DMS 273 treated with DMSO at 0.1 percent for 48 hours (cell line): ENCODE data around the gene EMID1.
A peak's percentile ranks its signal among the peaks of the same experiment; 100 is the strongest.

ENCODE experiments used
- DNase-seq: peaks from one replicate; lab custom pipeline; 2025; lab: John Stamatoyannopoulos, UW

Gene EMID1

DNA sequence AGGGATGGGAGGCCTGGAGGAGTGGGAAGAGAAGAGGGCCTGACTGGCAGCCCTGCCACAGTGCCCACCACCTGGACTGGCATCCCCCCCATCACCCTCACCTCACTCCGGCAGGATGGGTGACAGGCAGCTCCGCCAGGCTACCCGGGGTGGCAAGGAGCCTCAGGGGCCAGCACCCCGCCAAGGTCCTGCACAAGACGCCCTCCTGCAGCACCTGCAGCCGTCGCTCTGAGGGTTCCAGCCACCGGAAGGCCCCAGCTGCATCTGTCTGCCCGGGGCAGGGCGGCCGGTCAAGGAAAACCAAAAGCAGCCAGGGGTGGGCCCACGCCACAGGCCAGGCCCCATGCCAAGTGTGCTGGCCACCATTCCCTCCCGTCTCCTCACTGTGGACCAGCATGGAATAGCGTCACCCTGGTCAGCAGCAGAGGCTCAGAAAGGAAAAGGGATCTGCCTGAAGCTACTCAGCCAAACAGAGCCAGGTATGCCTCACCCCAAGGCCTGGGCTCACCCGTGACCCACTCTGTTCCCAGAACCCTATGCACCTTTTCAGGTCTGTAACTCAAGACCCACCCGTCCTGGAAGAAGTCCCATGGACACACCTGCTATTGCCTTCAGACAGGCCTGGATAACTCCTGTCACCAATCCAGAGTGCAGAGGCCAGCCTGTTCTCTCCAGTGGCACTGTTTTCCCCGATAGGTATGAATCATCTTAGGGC is 55.1 kb downstream of the EMID1 start:
- DNase-seq = no peak

DNA sequence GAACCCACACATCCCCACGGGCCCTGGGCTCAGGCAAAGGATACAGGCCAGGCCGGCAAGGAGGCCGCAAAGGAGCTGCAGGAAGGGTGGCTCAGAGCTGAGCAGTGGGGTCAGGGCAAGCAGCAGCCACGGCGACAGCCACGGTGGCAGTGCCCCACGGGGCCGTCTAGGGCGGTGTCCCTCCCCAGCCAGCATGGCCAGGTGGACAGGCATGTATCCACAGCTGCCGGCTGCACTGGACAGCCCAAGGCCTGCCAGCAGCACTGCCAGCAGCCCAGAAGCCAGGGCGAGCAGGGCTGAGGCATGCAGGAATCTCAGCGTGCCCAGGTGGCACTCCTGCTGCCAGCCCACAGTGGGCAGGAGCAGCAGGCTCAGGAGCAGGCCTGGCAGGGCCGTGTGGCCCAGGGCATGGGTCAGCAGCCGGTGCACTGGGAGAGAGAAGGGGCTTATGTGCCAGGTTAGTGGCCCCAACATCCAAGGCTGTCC is 58.1 kb downstream of the EMID1 start:
- no peak for DNase-seq

DNA sequence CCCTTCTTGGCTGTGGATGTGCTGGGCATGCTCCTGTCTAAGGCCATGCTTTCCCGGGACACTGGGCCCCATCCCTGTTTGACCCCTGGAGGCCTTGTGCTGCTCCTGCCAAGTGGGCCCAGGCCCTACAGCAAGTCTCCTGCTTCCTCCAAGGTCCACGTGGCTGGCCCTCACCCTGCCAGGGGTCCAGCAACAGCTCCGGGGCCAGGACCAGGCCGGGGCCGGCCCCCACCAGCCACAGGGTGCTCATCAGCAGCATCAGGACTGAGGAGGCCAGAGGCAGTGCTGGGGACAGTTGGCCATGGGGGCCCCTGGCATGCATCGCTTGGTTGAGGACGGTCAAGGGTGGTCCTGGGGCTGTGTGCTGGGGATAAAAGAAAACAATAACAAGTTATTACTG is 59.6 kb downstream of the EMID1 start:
- DNase-seq = no peak

DNA sequence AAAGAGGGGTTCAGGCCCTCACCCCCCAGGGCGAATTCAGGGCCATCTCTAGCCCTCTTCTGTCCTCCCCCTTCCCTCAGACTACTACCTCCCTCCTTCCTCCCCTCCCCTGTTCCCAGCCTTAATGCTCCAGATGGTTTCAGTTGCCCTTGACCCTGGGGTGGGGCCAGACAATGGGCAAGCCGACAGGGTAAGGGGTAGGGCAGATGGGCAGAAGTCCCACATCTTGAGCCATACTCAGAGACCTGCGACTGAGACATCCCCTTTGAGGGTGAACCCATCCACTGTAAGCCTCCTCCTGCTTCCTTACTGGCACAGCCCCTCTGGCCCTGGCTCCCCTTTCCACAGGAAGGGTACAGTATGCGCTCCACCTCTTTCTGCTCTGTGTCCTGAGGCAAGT is 60.2 kb downstream of the EMID1 start:
- no peak for DNase-seq

DNA sequence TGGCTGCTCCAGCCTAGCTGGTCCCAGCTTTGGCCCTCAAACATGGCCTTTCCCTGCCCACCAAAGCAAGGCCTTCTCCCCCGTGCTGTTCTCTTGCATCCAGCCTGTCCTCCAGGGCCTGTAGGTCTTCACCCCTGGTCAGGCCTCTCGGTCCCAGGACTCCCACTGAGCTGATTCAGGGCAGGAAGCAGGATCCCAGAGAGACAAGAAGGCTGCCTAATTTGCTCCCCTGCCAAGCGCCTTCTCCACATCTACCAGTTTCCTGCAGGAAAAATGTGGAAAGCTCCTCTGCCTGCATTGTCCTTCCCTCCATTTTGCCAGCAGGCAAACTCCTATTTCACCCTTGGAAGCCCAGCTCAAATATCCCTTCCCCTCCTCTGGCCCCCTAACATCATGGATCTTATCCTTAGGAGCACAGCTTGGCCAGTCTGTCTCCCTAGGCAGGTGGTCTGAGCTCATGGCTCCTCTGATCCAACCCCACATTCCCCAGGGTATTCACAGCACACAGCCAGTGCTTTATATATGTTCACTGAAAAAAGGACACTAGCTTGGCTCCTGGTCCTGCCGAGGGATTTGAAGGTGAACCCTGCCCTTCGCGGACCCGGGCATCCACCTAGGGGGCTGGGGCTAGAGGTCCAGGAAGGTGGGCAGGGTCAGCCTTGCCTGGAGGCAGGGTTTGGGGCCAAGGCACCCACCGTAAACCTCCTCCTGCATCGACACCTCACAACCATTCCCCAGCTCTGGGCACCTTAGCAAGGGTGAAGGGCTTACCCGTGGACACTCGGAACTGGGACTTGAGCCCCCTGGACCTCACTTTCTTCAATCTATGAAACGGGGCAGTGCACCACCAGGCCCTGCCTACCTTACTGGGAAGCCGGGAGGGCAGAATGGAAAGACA is 61.1 kb downstream of the EMID1 start:
- DNase-seq = no peak

DNA sequence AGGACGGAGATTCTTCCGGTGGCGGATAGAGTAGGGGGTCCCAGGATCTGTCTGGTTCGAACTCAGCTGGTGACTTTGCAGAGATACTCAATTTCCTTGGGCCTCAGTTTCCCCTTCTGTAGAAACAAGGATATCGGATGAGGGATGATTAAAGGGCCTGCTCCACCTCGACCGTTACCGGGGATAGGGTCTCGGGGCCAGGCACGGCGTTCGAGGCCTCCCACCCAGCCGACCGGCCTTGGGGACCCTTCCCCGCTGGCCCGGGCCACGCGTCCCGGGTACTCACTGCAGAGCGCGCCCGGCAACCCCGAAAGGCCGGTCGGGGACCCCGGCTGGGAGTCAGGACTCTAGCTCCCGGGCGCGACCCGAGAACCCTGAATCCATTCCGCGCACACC is 61.8 kb downstream of the EMID1 start:
- no peak for DNase-seq

DNA sequence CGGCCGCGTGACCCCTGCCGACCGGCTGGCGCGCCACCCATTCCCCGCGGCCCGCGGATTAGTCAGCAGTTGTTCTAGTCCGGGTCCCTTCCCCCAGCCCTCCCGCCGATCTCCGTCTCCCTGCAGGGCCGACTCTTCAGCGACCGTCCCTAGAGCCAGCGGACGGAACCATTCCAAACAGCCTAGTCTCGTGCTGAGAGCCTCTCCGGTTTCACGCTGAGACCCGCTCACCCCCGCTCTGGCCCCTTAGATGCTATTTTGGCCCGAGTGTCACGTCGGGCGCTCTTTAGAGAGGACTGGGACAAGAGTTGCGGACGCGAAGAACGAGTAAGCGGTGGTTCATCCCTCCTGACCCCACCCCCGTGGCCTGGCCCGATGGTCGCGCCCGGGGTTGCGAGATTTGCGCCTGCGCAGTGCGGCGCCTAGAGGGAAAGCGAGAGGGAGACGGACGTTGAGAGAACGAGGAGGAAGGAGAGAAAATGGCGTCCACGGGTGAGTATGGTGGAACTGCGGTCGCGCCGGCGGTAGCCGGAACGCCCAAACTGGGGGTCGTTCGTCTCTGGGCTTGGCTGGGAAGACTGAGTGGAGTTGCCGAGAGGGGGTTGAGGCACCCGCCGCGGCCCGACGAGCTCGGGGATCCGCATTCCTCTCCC is 62.3 kb downstream of the EMID1 start, which contains the start of the genes EWSR1 and RHBDD3:
Gene EWSR1, plus strand, starts transcription at position 411 of the 653 bp plus-strand sequence. Its CDS starts 69 bp downstream, at position 480.
Gene RHBDD3, minus strand, starts transcription at position 124 of the 653 bp plus-strand sequence. CDS start 2,355 bp downstream, outside the sequence.
- peak; percentile 77 for DNase-seq

DNA sequence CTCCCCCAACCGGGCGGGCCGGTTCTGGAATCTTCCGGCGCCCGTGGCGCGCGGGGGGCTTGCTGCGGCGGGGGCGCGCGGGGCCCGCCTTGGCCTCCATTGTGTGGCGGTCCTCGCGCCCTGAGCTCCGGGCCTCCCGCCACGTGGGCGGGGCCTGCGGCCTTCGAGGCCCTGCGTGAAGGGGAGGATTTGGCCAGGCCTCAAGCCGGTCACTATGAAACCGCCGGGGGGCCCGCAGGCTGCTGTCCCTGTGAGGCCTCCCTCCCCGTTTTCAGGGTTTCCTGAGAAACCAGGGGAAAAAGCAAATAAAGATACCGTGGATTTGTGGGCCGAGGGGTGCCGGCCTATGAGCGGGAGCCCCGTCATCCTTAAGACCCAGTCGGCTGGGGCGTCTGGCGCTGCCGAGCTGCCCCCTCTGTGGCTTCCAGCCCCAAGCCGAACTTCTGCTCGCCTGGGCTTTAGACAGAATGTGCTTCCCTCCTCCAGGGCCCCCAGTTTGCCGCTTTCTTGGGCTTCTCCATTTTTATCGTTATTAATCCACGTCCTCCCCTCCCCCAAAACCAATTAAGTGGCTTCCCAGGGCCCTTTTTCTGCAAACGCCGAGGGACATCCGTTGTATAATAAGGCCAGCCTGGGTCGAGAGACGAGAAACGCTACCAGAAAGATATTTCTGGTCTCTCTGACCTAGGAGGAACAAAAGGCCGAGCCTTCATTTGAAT is 63.0 kb downstream of the EMID1 start:
- no peak for DNase-seq

DNA sequence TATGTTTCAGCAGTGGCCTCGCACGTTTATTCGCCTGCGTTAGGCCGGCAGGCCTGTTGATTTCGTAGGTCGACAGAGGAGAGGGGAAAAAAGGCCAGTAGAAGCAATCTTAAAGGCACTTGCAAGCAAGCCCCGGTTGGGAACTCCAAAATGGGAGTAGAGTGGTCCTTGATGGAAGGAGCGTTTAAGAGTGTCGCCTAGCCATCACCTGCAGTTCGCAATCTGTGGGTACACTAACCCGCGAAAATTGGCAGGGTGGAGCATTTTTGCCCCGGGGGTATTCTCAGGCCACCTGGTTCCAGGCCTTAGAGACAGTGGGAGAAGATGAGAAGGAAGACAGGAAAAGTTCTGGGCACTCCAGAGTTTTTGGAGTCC is 63.5 kb downstream of the EMID1 start:
- no peak for DNase-seq

DNA sequence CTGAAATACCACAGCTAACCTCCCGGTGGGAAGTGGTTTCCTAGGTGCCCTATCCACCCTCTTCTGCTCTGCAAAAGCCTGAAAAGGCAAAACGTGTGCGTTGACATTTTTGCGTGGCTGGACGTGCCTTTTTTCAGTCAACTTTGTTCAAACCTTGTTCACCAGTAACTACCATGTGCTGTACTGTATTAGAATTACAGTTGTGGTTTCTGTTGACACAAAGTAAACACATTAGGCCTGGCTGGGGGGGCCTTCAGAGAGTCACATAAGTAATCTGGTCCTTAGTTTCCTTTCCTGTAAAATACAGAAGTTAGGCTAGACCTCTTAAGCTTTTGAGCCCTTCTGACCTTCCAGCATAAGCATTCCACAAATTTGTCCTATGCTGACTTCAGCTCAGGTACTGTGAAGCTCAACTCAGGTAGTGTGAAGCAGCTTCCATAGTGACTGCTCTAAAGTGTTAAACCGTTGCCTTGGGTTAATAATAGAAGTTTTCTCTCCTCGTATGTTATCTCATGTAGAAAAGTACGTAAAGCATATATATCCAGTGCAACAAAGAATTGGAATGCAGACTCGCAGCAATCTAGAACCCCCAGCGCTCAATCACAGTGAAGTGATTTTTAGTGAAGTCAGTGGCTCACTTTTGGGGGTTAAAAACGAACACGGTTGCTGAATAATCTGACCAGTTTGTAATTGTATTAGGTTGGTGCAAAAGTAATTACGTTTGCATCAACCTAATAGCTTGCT is 64.2 kb downstream of the EMID1 start:
- no peak for DNase-seq

DNA sequence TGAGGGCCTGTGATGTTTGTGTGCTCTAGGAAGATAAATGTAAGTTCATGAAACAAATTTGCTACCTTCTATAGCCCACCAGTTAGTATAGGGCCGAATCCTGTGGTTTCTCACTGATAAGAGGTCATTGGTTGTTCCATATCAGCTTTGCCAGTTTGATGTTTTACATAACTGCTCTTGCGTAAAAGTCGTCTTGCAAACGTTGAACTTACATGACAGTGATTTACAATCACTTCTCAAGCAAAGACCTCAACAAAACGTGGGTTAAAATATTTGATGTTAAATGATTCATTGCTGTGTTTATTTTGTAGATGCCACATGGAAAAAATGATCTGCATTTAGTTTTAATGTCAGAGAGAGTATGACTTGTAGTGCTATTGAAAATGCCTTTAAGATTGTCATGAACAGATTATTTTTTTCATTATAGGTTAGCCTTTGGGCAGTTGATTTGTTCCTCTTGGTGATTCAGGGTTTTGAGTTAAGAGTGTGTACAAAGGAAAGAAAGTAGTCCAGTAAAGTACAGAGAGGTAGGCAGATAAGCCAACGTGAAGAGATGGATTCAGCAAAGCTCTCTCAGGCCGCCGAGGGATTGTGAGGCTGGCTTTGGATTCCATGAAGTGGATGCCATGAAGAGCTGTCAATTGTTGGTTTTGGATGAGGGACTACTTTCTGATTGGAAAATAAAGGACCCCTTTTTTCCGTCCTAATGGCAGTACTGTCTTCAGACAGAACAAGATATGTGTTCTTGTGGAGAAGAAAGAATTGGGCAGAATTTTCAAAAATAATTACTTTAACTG is 65.0 kb downstream of the EMID1 start:
- no peak for DNase-seq

DNA sequence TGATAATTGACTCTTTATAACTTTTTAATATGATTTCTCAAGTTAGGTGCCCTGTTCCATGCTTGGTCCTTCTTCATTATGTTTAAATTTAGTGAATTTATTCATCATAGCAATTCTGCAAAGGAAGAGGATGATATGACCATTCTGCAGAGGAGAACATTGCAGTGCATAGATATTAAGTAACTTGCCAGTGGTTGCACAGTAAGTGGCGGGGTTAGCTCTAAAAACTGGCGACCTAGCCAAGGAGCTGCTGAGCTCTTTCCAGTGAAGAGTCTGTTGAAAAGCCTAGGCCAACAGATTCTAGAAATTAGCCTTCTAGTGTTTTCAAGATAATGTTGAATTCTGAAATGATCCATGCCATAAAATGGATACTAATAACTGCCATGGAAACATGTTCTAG is 66.9 kb downstream of the EMID1 start:
- no peak for DNase-seq

DNA sequence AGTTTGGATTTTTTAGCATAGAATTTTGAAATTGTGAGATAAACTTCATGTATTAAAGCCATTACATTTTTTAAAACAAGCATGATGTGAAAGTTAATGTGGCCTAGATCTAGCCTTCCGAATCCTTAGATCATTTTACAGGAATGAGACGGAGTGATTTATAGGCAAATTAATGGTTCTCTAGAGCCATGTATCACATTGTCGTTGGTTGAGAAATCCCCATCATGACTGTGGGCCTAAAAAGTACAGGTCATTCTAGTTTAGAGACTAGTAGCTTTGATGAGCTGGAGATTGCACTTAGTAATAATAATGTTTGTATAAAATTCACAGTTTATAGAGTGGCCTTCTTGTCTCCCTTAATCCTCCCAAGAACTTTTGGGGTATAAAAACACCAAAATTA is 69.5 kb downstream of the EMID1 start:
- DNase-seq = no peak

DNA sequence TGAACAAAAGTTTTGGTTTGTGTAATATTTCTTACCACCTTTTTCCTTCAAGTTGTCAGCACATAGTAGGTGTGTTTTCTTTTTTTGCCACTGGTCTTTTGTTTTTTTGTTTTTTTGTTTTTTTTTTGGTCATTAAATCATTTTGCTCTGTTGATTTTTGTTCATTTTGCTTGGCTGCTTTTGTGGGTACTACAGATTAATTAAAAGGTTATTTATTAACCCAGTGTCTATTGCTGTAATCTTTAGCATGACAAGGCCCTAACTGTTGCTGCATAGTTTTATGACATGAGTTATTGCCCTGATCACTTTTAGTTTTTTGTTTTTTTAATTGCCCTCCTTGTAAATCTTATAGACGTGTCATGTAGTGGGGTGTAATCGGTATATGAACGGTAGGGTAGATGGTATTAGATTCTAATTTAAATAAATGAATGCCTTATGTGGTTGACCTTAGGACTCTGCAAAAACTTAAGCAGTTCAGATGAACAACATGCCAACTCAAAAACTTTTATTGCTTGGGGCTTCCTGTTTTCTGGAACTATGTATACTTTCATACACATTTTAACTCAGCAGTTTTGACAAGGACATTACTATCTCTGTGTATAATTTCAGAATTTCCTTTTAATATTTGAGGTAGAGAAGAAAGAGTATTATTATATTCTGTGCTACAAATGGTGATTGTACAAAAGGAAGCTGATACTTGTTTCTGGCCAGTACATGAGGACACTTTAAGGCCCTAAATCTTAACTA is 70.3 kb downstream of the EMID1 start:
- no peak for DNase-seq

DNA sequence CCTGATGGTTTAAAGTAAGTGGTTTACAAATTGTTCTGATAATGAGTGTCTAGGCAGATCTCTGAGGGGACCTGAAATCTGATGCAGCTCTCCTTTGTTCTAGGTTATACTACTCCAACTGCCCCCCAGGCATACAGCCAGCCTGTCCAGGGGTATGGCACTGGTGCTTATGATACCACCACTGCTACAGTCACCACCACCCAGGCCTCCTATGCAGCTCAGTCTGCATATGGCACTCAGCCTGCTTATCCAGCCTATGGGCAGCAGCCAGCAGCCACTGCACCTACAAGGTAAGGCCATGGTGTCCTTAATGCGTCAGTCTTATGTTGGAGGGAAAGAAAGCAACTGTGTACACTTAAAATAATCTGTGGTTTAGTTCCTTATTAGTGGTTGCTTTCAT is 72.2 kb downstream of the EMID1 start:
- DNase-seq = no peak

DNA sequence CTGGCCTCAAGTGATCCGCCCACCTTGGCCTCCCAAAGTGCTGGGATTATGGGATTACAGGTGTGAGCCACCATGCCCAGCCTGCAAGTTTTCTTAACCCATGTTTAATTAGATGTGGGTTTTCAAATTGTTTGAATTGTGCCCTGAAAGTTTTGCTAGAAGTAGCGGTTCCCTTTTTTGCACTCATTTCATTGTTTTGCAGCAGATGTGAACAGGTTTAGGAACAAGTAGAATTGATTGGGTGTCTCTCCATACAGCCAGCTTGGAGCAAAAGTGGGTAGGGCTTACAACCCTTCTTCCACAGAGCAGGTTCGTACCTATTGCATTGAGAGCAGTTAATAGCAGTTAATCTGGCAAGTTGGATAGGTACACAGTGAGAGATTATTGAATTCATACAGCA is 78.5 kb downstream of the EMID1 start:
- DNase-seq = no peak

DNA sequence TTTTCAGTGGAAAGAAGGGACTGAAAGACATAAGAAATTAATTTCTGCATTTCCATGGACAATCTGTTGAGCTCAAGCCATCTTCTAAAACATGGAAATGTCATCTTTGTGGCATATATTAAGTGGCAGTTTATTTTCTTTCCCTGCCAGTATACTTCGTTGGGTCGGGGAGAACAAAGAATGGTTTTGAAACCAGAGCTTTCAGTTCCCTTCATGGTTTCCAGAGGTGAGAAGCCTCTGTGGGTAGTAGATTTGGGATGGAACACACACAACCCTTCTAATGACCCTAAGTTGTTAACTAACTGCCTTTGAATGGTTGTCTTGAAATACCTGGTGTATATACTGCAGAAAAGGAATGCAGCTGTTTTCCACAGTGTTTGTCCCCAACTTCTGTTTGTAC is 83.1 kb downstream of the EMID1 start:
- DNase-seq = no peak

DNA sequence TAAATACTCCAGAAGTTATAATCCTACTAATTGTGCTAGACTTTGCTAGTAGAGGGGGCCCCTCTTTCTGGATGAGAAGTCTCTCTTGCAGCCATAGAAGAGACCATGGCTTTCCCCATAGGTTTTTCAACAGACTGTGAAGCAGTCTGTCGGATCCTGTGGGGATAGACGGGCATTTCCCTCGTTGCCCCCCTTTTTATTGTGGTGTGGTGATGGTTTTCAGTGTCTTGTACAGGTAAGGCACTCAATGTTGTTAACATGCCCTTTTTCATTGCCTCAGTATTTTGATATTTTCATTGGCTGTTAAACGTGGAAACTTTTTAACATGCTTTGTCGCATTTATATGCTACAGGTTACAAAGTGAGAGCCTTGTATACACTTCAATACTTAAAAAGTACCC is 84.4 kb downstream of the EMID1 start:
- no peak for DNase-seq

DNA sequence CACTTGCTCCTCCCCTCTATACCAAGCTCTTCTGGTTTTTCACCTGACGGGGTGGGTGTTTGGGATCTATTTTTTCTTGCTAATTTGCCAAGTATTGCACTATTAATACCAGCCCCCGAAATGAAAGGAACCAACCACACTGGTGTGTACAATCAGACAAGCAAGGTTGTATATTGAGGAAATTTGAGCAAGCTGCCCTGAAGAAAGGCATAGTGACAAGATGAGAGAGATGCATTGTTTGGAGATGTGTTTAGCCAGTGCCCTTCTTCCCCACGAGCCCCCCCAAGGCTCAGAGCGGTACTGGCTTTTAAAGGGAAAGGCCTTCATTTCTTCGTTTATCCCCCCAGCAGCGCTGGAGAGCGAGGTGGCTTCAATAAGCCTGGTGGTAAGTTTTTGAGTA is 85.5 kb downstream of the EMID1 start:
- no peak for DNase-seq

DNA sequence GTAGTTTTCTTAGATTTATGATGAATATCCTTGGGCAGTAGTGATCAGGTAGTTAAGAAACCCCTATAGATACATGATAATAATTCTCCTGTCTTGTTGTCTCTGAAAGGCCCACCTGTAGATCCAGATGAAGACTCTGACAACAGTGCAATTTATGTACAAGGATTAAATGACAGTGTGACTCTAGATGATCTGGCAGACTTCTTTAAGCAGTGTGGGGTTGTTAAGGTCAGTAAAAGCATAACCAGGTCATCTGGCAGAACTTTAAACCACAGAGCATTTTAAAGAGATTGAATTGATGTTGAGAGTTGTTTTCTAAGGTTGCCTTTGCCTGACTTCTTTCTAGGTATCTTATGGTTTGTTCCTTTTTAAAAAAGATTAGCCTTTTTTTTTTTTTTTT is 86.7 kb downstream of the EMID1 start:
- no peak for DNase-seq
